ENCODE results near the gene TEX2.
"Not testable (repeated sequence)": the region's sequence is repeated elsewhere in the genome, so short reads cannot be mapped to it uniquely, and the experiment has no call there.

TEX2 gene

DNA sequence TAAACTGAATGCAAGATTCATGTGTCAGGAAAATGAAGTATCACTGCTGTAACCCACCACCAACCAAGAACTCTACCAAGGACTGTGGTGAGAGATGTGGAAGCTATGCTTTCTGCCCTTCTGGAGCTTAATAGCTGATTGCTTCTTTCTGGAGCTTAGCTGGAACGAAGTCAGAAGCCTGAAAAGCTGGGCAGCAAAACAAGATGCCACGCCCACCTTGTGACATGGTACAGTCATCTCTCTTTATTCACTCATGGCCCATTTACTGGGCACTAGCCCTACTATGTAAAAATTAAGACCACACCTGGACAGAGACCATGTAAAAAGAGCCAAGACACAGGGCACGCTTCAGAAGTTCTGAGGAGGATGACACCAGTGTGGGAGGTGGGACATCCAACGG is 48.1 kb downstream of the TEX2 start:
- DNase-seq (ENCODE audit: low read depth) = no peak
- no peak for TF ChIP-seq CTCF (IDR thresholded peaks at IDR 0.05; ENCODE audit: insufficient read depth, low read depth, low read length, missing control alignments)
- H3K4me3 ChIP-seq (ENCODE audit: low read depth, low read length) = no peak overlapping the region

- no peak for TF ChIP-seq CTCF (IDR thresholded peaks at IDR 0.05; ENCODE audit: insufficient read depth, low read depth, low read length, missing control alignments)
- no peak for DNase-seq (ENCODE audit: low read depth)
- no peak overlapping the region for H3K4me3 ChIP-seq (ENCODE audit: low read depth, low read length)
Measured at GRCh38 chr17:64213995-64214811, 48.9 kb downstream of the TEX2 start.

GRCh38 chr17:64212122-64212521 is 50.9 kb downstream of the TEX2 start:
- TF ChIP-seq CTCF (IDR thresholded peaks at IDR 0.05; ENCODE audit: insufficient read depth, low read depth, low read length, missing control alignments) = no peak
- no peak for DNase-seq (ENCODE audit: low read depth)

DNA sequence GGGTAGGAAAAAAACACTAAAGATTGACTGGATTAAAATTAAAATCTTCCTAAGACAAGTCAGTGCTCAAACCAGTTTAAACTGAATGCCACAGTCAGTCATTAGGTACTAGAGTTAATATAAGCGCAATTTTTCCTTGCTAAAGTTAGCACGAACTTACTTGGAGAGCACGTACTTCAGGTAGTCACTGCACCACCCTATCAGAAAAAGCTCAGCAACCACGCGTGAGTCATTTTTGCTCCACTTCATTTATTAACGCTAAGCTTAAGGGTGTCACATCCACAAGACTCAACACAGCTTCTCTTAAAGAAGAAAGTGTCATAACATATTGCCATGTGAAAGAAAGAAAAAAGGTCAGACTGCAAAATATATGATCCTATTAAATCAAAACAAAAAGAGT is 53.1 kb downstream of the TEX2 start:
- no peak for DNase-seq (ENCODE audit: low read depth)
- no peak overlapping the region for H3K4me3 ChIP-seq (ENCODE audit: low read depth, low read length)
- TF ChIP-seq CTCF (IDR thresholded peaks at IDR 0.05; ENCODE audit: insufficient read depth, low read depth, low read length, missing control alignments) = no peak

More at GRCh38 chr17:64212122-64212521, 50.9 kb downstream of the TEX2 start:
- no peak overlapping the region for H3K4me3 ChIP-seq (ENCODE audit: low read depth, low read length)

DNA sequence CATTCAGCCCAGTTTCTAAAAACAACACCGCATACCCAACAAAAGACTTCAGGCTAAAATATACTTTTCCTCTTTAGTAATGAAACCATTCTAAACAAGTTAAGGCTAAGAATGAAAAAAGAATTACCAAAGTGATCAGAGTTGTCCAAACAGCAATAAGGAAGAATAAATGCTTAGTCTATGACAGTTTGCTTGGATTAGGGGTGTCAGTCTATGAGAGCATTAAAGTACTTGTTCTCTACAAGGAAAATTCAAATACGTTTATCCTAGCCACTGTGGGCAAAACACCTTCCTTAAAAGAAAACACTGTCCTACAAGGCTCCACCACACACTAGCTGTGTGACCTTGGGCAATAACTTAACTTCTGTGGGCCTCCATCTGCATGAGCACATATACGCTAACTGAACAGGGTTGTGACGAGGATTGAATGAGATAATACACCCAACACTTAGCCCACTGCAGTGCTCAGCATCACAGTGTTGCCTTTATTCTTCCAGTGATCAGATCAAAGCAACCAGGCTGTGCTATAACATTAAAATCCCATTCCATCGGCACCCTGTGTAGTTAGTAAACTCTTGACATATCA is 53.6 kb downstream of the TEX2 start:
- no peak overlapping the region for H3K4me3 ChIP-seq (ENCODE audit: low read depth, low read length)
- TF ChIP-seq CTCF (IDR thresholded peaks at IDR 0.05; ENCODE audit: insufficient read depth, low read depth, low read length, missing control alignments) = no peak
- no peak for DNase-seq (ENCODE audit: low read depth)

DNA sequence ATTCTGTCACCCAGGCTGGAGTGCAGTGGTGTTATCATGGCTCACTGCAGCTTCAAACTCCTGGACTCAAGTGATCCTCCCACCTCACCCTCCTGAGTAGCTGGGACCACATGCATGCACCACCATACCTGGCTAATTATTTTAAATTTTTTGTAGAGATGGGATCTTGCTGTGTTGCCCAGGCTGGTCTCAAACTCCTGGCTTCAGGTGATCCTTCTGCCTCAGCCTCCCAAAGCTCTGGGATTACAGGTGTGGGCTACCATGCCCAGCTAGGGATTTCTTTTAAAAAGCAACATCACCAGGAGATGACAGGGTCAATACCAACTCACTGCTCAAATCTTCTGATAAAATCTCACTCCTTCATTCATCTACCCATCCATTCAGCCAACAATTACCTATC is 54.4 kb downstream of the TEX2 start:
- not testable (repeated sequence) for DNase-seq (ENCODE audit: low read depth); H3K4me3 ChIP-seq (ENCODE audit: low read depth, low read length)

DNA sequence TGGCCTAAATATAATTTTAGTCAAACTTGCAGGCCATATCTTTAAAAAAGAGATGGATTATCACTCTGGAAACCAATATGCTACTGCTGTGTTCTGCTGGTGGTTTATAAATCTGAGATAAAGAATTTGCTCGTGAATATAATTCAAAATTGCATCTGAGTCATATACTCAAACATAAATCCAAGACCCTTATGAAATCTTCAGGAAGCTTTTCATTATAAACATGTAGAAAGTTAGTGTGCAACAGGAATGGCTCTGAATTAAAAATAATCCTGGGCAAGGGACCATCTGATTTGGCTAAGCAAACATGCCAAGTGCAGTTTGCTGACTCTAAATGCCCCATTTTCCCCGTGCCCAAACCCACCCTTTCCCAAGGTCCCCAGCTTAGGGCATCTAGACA is 57.3 kb downstream of the TEX2 start:
- no peak overlapping the region for H3K4me3 ChIP-seq (ENCODE audit: low read depth, low read length)
- no peak for TF ChIP-seq CTCF (IDR thresholded peaks at IDR 0.05; ENCODE audit: insufficient read depth, low read depth, low read length, missing control alignments)
- no peak for DNase-seq (ENCODE audit: low read depth)

Data from GM12865 (cell line).